Right atrium auricular region (tissue), 2 donors: ENCODE data around the gene ITGAE. TPM values are rescaled to one million over a fixed set of nuclear protein-coding genes. Genes with fewer than 3 reads are reported as not detected.

Experiments
- DNase-seq: peaks from one replicate; pipeline ENCODE4 v3.0.0-alpha.2; 2019; ENCODE audit warnings: low spot score
- H3K27ac ChIP-seq, 2 donors: fragments of 200-600 bp; sonication (generic); 1 replicate in 1 of 2; 2 replicates in 1 of 2; pipeline ENCODE4 v1.5.1; 2016 to 2019
- H3K27me3 ChIP-seq, 2 donors: fragments of 200-600 bp; sonication (generic); one replicate each; pipeline versions ENCODE4 v1.5.1 to v1.6.0; 2017 to 2019
- H3K36me3 ChIP-seq: fragments of 200-600 bp; sonication (generic); one replicate; pipeline ENCODE4 v1.5.1; 2016
- H3K4me1 ChIP-seq, 2 donors: fragments of 200-600 bp; sonication (generic); one replicate each; pipeline versions ENCODE4 v1.5.1 to v1.6.0; 2017 to 2019
- H3K4me3 ChIP-seq, 2 donors: fragments of 200-600 bp; sonication (generic); 1 replicate in 1 of 2; 2 replicates in 1 of 2; pipeline ENCODE4 v1.5.1; 2017 to 2019; ENCODE audit warnings: mild to moderate bottlenecking in 1 of 2, moderate library complexity in 1 of 2
- H3K9me3 ChIP-seq, 2 donors: fragments of 200-600 bp; sonication (generic); one replicate each; pipeline ENCODE4 v1.5.1; 2019
- total RNA-seq, 2 donors: library from RNA; depleted of rRNA; stranded (reverse); fragments of >200 nt; gene quantifications; one replicate each; pipeline ENCODE4 v1.1.0, GENCODE V29; 2016
- TF ChIP-seq, protein P1 (sequence below), 2 donors: fragments of 200-600 bp; sonication (generic); IDR thresholded peaks; one replicate each; pipeline ENCODE4 v1.5.1; 2019; ENCODE audit warnings: antibody characterized with exemption in 2 of 2

Gene ITGAE
- total RNA-seq, 2 donors from 2014 or later: 23.4 to 26.1 TPM

DNA sequence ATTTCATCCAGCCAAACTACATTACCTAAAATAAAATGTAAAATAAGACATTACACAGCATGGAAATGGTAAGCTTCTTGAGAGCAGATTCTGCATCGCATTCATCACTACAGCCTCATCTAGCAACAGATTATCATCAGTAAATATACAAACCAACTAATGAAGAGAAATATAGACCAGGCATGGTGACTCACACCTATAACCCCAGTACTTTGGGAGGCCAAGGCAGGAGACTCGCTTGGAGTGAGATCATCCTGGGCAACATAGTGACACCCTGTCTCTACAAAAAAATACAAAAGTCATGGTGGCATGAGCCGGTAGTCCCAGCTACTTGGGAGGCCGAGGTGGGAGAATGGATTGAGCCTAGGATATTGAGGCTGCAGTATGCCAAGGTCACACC lies 25.2 kb upstream of the ITGAE start:
- DNase-seq: no peak
- Histone ChIP-seq H3K4me3 (no peak overlapping the region), H3K27ac (peak overlapping the region in 1 of 2 donors; percentile 0), H3K36me3 (peaks cover 63% of the 10 kb centered on the region), H3K4me1 (peaks cover 0 to 17% of the 10 kb centered on the region in 2 donors), H3K9me3 (no peaks in the 10 kb centered on the region), H3K27me3 (no peaks in the 10 kb centered on the region)
- TF ChIP-seq, protein P1, sequence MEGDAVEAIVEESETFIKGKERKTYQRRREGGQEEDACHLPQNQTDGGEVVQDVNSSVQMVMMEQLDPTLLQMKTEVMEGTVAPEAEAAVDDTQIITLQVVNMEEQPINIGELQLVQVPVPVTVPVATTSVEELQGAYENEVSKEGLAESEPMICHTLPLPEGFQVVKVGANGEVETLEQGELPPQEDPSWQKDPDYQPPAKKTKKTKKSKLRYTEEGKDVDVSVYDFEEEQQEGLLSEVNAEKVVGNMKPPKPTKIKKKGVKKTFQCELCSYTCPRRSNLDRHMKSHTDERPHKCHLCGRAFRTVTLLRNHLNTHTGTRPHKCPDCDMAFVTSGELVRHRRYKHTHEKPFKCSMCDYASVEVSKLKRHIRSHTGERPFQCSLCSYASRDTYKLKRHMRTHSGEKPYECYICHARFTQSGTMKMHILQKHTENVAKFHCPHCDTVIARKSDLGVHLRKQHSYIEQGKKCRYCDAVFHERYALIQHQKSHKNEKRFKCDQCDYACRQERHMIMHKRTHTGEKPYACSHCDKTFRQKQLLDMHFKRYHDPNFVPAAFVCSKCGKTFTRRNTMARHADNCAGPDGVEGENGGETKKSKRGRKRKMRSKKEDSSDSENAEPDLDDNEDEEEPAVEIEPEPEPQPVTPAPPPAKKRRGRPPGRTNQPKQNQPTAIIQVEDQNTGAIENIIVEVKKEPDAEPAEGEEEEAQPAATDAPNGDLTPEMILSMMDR (IDR thresholded peaks at IDR 0.05): no peak

DNA sequence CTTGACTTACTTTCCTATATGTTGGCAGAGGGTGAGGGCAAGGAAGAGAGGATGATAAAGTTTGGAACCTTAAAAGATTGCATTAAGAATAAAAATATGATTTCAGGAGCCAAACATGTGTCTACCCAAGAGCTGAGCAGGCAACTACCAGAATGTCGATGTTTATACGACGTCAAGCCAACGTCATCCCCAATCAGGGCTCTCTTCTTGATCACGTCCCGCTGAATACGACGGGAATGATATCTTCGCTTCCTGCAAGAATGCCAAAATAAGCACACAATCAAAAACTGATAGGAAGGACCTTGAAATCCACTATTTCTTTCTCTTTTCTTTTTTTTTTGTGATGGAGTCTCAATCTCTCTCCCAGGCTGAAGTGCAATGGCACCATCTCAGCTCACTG lies 20.1 kb upstream of the ITGAE start:
- Histone ChIP-seq H3K4me3 (no peak overlapping the region), H3K9me3 (no peaks in the 10 kb centered on the region)

DNA sequence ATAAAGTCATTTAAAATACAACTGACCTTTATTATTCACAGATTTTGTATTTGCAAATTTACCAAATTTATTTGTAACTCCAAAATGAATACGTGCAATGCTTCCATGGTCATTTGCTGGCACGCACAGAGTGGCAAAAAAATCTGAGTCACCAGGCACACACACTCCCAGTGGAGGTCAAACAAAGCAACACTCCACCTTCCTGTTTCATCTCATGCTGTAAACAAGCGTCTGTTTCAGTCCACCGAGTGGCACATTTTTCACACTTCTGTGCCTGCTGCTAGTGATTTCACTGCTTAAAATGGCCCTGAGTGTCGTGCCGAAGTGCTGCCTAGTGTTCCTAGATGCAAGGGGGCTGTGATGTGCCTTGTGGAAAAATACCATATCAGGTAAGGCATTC lies 17.8 kb upstream of the ITGAE start:
- Histone ChIP-seq H3K27me3 (no peaks in the 10 kb centered on the region), H3K9me3 (no peaks in the 10 kb centered on the region), H3K4me1 (peaks cover 0 to 7% of the 10 kb centered on the region in 2 donors), H3K4me3 (no peak overlapping the region), H3K27ac (peak overlapping the region; percentile 73 to 82), H3K36me3 (peaks cover 88% of the 10 kb centered on the region)
- TF ChIP-seq, protein P1 (IDR thresholded peaks at IDR 0.05): no peak
- DNase-seq: no peak

More for the DNA sequence above, 20.1 kb upstream of the ITGAE start:
- Histone ChIP-seq H3K36me3 (peaks cover 88% of the 10 kb centered on the region), H3K27me3 (no peaks in the 10 kb centered on the region), H3K27ac (no peak overlapping the region), H3K4me1 (peaks cover 0 to 7% of the 10 kb centered on the region in 2 donors)
- no peak for DNase-seq
- TF ChIP-seq, protein P1 (IDR thresholded peaks at IDR 0.05): no peak

DNA sequence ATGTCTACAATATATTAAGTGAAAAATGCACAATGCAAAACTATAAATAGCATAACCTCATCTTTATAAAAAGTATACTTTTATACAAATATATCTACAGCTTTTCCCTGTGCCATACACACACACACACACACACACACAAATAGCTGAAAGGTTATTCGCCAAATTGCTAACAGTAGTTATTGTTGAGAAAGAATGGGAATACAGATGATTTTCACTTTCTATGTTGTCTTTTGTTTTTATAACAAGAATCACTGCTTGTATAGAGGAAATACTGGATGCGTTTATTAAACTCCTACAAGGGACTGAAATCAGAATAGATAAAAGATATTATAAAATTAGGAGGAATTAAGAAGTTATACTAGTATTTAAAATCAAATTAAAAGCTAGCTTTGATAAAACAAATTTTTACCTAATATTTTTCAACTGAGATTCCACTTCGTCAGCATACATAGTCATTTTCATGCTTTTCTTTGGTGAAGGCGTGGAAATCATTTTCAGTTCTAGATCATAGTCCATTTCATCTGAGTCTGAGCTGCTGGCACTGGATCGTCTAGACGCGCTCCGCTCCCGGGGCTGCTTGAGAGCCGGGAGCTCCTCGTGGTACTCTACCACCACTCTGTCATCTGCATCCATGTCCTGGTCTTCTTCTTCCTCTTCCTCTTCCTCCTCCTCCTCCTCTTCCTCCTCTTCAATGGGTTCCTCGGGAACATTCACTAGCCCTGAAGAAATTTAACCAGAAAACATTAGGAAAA lies 17.0 kb upstream of the ITGAE start:
- Histone ChIP-seq H3K4me1 (peaks cover 0 to 7% of the 10 kb centered on the region in 2 donors), H3K36me3 (peaks cover 89% of the 10 kb centered on the region), H3K27ac (peak overlapping the region; percentile 73 to 82), H3K27me3 (no peaks in the 10 kb centered on the region), H3K9me3 (no peaks in the 10 kb centered on the region), H3K4me3 (no peak overlapping the region)
- DNase-seq: no peak
- TF ChIP-seq, protein P1 (IDR thresholded peaks at IDR 0.05): no peak

DNA sequence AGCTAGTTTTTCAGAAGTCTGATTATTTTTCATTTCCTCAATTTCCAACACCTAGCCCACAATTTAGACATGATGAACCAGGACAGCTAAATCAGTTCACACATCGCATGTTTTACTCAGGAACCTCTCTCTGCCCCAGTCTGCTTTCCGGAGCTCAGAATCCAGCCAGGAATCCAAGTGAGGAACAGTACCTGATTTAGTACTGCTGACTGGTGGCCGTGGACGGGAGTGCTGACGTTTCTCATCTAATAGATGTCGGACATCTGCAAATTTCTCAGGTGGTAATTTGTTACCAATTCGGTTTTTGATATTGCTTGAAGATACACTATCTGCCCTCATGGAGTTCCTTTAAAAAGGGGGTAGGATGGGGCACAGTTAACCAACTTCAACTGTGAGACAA lies 14.9 kb upstream of the ITGAE start:
- TF ChIP-seq, protein P1 (IDR thresholded peaks at IDR 0.05): peak in 1 of 2 donors; percentile 29
- no peaks in the 10 kb centered on the region for H3K27me3 ChIP-seq
- H3K36me3 ChIP-seq: peaks cover 89% of the 10 kb centered on the region

More for the DNA sequence above, 14.9 kb upstream of the ITGAE start:
- H3K27ac ChIP-seq: no peak overlapping the region
- peaks cover 0 to 7% of the 10 kb centered on the region in 2 donors for H3K4me1 ChIP-seq
- H3K4me3 ChIP-seq: no peak overlapping the region
- H3K9me3 ChIP-seq: no peaks in the 10 kb centered on the region
- no peak for DNase-seq
